HUES64 (cell line): ENCODE results near the gene CEP128.

Experiments
- H3K27ac ChIP-seq: 2 replicates; pipeline ENCODE4 v1.7.0; 2013; ENCODE audit warnings: low read depth, low read length, inconsistent platforms
- H3K27me3 ChIP-seq: 2 replicates; pipeline ENCODE4 v1.6.1; 2013; ENCODE audit warnings: mild to moderate bottlenecking, low read length; ENCODE audit not compliant: insufficient read depth
- H3K36me3 ChIP-seq: 2 replicates; pipeline ENCODE4 v1.6.1; 2013; ENCODE audit warnings: mild to moderate bottlenecking, low read length; ENCODE audit not compliant: insufficient read depth
- H3K4me1 ChIP-seq: 2 replicates; pipeline ENCODE4 v1.6.1; 2013; ENCODE audit warnings: mild to moderate bottlenecking, low read length, moderate library complexity; ENCODE audit not compliant: insufficient read depth
- H3K4me3 ChIP-seq: 2 replicates; pipeline ENCODE4 v1.5.1; 2013; ENCODE audit warnings: mild to moderate bottlenecking, low read length, moderate library complexity
- H3K9ac ChIP-seq: 2 replicates; pipeline ENCODE4 v1.6.1; 2013; ENCODE audit warnings: mild to moderate bottlenecking, low read depth, low read length
- H3K9me3 ChIP-seq: 2 replicates; pipeline ENCODE4 v1.6.1; 2013; ENCODE audit warnings: low read depth, low read length; ENCODE audit not compliant: insufficient read depth
- WGBS: fragments of 150-250, 120-280 bp; methylation state at CpG from one replicate; pipeline ENCODE4 v1.1.7; 2013; ENCODE audit warnings: missing lambda C conversion rate; 5-methylcytosine and 5-hydroxymethylcytosine counted together

The CEP128 gene

DNA sequence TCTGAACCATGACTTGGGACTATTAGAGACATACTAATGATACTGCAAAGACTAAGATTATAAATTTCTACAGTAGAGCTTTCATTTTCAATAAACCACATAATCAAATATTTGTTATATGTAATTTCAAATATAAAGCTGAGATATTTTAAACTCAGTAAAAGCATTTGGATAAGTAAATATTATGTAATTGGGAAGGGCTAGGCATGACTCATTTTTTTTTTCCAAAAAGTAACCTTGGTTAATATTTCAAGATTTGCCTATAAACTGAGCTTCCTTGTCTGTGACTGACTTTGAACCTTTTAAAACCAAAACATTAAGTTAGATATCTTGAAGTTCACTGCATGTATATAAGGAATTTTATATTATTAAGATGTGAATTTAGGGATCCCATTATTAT is 332.5 kb downstream of the CEP128 start:
- no peaks in the 10 kb centered on the region for H3K27me3 ChIP-seq
- H3K27ac ChIP-seq = no peak overlapping the region
- H3K4me1 ChIP-seq = no peaks in the 10 kb centered on the region
- H3K36me3 ChIP-seq = no peaks in the 10 kb centered on the region
- H3K9me3 ChIP-seq = no peaks in the 10 kb centered on the region
- H3K9ac ChIP-seq = no peak overlapping the region
- no peak overlapping the region for H3K4me3 ChIP-seq

DNA sequence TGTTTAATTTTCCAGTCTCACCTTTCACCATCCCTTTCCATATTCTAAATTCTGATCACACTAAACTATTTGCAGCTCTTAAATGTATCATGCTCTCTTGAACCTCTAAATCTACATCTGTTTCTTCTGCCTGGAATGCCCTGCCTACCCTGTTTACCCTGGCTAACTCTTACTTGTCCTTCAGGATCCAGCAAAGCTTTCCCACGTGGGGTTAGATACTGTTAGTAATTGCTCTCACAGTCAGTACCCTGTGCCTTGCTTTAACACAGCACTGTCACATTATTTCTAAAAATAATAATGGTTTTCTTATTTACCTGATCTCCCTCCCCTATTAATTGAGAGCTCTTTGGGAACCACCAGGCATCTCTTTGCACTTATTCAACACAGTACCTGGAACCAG is 333.0 kb downstream of the CEP128 start:
- Histone ChIP-seq H3K27me3 (no peaks in the 10 kb centered on the region), H3K4me1 (no peaks in the 10 kb centered on the region), H3K4me3 (no peak overlapping the region), H3K9ac (no peak overlapping the region), H3K27ac (no peak overlapping the region), H3K36me3 (no peaks in the 10 kb centered on the region), H3K9me3 (no peaks in the 10 kb centered on the region)
- no CpG with 5 or more reads among the region's 1 CpG for WGBS

DNA sequence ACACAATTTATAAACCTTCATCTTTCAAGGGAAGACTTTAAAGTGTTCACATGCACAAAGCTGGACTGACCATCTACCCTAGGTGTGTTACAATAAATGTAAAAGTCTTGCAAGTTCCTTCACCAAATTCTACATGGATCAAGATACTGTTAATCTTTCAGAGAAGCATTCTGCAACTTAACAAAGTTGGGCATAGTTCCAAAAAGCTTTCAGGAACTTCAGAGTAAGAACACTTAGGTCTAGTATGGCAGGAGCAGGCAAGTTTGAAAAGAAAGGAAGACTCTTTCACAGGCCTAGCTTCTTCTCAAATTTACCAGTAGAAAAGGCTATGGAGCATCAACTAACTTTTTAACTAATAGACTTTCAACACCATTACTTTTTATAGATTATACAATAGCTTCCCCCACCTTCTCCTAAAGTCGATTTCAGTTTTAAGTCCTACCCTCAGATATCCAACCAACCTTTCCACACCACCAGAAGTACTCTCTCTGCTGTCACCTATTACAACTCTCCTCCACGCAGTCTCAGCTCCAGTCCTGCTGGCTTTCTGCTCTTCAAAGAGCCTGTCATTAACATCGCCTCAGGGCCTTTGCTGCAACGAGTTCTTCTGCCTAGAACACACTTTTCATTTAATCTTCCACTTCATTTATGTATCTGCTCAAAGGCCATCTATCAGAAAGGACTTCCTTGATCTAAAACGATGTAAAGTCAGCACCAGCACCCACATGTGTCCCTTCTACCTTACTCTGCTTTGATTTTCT is 333.9 kb downstream of the CEP128 start:
- Histone ChIP-seq H3K27ac (no peak overlapping the region), H3K36me3 (no peaks in the 10 kb centered on the region), H3K9me3 (no peaks in the 10 kb centered on the region), H3K27me3 (no peaks in the 10 kb centered on the region), H3K9ac (no peak overlapping the region), H3K4me3 (no peak overlapping the region), H3K4me1 (no peaks in the 10 kb centered on the region)
- WGBS = 80% methylated on average over 5 of the region's 5 CpGs

DNA sequence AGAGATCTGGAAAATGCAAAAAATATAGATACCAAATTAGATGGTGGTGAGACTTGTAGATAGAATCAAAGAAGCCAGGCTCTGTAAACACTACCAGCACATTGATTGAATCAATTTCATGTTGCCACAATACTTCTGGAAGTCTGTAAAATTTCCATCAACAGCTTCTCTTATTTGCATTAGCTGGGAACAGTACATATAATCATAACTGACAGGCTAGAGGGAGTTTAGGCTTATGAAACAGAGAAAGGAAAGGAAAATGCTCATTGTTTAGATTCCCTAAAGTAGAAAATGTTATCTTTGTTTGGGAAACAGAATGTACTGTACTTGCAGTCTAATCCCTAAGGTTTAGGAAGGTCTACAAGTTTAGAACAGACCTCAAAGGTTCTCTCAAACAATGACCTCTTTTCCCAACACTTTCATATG is 335.2 kb downstream of the CEP128 start:
- Histone ChIP-seq H3K4me3 (no peak overlapping the region), H3K27ac (no peak overlapping the region), H3K9ac (no peak overlapping the region), H3K9me3 (no peaks in the 10 kb centered on the region), H3K36me3 (no peaks in the 10 kb centered on the region), H3K27me3 (no peaks in the 10 kb centered on the region), H3K4me1 (no peaks in the 10 kb centered on the region)

DNA sequence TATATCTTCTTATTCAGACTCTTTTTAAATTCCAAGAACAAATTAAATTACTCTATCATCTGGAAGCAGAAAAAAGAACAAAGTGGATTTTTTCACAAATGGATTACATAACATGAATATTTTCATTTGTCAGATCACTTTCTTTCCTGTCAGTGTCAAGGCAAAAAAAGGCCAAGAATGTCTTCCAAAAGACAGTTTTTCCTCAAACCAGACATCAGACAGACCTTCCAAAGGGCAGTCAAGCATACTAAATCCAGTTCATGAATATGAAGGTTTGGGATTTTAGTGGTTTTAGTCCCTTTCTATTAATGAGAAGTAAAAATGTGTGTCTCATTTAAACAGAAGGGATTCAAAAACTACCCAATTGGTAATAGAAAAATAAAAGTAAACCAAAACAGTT is 336.0 kb downstream of the CEP128 start:
- Histone ChIP-seq H3K4me3 (no peak overlapping the region), H3K9ac (no peak overlapping the region), H3K36me3 (no peaks in the 10 kb centered on the region), H3K27ac (no peak overlapping the region), H3K9me3 (no peaks in the 10 kb centered on the region), H3K27me3 (no peaks in the 10 kb centered on the region), H3K4me1 (no peaks in the 10 kb centered on the region)

DNA sequence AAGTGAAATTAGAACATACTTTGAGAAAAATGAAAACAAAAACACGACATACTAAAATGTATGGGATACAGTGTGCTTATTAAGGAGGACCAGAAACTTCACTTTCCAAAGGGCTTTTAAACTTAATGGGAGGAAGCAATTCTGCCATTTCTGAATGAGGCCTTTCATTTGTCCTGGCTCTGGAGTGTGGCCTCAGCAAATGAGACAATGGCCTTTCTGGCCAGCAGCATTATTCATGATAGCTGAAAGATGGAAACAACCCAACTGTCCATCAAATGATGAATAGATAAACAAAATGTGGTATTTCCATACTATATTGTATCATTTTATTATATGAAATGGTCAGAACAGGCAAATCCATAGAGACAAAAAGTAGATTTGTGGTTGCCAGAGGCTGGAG is 338.6 kb downstream of the CEP128 start:
- Histone ChIP-seq H3K36me3 (no peaks in the 10 kb centered on the region), H3K27me3 (no peaks in the 10 kb centered on the region), H3K27ac (no peak overlapping the region), H3K4me3 (no peak overlapping the region), H3K9ac (no peak overlapping the region), H3K4me1 (no peaks in the 10 kb centered on the region), H3K9me3 (no peaks in the 10 kb centered on the region)
- WGBS = 92% methylated on average over 1 of the region's 1 CpG

DNA sequence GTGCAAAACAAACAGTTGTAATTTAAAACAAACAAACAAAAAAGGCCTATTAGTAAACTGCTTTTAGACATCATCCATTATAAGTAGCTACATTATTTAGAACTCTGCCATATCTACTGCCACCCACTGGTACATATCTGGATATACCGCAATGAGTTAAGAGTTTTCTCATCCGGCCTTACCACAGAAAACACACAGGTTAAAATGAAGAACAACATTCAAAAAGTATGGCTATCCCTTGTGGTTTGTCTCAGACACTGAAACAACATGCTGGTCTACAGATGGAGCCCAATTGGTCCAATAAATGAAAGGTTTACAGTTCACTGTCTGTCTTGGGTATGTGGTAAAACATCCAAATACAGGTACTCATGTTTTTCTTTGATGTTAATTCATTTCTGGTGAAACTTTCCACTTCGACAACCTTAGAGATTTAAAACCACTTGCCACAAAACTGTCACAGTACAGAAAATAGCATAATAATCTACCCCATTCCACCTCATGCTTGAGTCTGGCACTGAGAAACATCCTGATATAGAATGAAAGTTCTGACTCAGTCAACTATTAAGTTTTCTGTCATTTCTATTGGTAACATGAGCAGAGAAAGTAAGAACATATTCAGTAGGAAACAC is 354.3 kb downstream of the CEP128 start:
- no peaks in the 10 kb centered on the region for H3K9me3 ChIP-seq

DNA sequence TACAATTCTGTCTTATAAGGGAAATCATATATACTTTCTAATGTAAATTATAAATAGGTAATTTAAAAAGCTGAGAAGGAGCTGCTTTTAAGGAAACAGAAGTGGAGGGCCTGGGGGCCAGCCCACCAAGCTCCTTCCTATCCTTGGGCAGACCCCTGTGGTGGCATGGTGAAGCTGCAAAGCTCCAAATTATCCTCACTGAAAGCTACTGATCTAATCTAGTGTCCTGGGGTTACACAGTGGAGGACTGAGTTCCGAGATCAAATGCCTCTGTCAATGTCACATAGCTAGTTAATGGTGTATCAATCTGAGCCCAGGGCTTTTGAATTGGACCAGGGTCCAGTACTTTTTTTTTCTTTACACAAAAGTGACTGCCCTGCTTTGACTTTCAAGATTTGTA is 355.4 kb downstream of the CEP128 start:
- Histone ChIP-seq H3K4me1 (no peaks in the 10 kb centered on the region), H3K4me3 (no peak overlapping the region), H3K9me3 (no peaks in the 10 kb centered on the region), H3K36me3 (no peaks in the 10 kb centered on the region), H3K9ac (no peak overlapping the region), H3K27ac (no peak overlapping the region), H3K27me3 (no peaks in the 10 kb centered on the region)
- 85% methylated on average over 1 of the region's 1 CpG for WGBS

More for the DNA sequence above, 354.3 kb downstream of the CEP128 start:
- no peak overlapping the region for H3K27ac ChIP-seq
- no peak overlapping the region for H3K9ac ChIP-seq
- H3K4me3 ChIP-seq = no peak overlapping the region
- H3K36me3 ChIP-seq = no peaks in the 10 kb centered on the region
- no peaks in the 10 kb centered on the region for H3K27me3 ChIP-seq
- H3K4me1 ChIP-seq = no peaks in the 10 kb centered on the region
- 78% methylated on average over 3 of the region's 3 CpGs for WGBS

DNA sequence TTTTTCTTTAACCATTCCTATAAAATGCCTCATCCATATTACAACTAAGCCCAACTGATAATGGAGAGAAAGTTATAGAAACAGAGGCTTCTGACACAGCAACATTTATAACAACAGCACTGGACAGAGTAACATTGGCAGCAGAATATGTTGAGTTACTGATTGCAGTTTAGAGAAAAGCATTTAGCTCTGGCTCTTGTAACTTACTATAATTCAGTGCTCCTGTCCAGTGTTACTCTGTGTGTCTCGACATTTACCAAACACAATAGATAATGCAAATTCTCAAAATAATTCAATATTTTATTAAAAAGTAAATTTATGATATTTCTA is 356.1 kb downstream of the CEP128 start:
- Histone ChIP-seq H3K4me3 (no peak overlapping the region), H3K36me3 (no peaks in the 10 kb centered on the region), H3K4me1 (no peaks in the 10 kb centered on the region), H3K27ac (no peak overlapping the region), H3K9ac (no peak overlapping the region), H3K27me3 (no peaks in the 10 kb centered on the region), H3K9me3 (no peaks in the 10 kb centered on the region)
- WGBS = 100% methylated on average over 1 of the region's 1 CpG

DNA sequence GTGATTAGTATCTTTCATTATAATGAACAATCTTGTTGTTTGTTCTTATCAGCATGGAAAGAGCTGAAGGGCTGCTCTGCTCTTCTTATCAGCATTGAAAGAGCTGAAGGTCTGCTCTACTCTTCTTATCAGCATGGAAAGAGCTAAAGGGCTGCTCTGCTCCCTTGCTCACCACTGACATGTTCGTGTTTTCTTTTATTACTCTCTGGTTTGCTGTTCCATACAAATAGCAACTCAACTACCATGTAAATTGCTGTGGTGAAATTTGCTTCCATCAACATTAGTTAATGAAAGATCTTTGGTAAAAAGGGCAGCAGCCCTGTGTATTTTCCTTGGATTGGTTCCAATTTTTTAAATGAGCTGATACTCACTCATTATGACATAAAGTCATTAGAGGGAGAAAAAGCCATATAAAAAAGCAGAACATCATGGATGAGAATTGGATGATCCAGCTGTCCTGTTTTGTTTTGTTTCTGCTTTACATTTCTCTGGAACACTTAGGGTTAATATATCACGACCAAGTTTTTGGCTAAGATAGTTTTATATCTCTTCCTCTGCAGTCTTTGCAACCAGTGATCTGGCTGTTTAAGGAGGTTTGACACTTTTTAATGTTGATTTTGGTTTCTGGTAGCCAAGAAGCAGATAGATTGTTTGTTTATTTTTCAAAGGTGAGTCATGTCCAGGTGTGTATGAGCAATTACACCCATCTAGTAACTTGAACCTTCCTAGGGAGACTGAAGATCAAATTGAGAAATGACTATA is 356.6 kb downstream of the CEP128 start:
- Histone ChIP-seq H3K4me3 (no peak overlapping the region), H3K9ac (no peak overlapping the region), H3K27ac (no peak overlapping the region), H3K27me3 (no peaks in the 10 kb centered on the region), H3K4me1 (no peaks in the 10 kb centered on the region), H3K9me3 (no peaks in the 10 kb centered on the region), H3K36me3 (no peaks in the 10 kb centered on the region)
- 82% methylated on average over 2 of the region's 2 CpGs for WGBS

DNA sequence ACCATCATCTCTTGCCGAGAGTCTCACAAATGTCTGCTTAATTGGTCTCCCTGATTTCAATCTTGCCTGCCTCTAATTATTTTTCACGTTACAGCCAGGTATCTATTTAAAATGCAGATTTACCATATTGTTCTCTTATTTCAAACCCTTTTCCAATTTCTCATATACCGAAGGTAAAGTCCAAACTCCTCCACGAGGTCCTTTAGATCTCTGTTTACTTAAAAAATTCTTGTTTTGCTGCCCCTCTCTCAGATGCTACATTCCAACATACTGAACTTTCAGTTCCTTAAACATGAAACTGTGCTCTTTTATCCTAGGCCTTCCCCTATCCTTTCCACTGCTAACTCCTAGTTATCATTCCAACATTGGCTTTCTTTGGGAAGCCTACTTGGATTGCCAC is 363.9 kb downstream of the CEP128 start:
- peaks cover 9% of the 10 kb centered on the region; the same call in 1 of the 2 replicates for H3K4me1 ChIP-seq
- H3K9ac ChIP-seq = no peak overlapping the region
- no peak overlapping the region for H3K27ac ChIP-seq
- H3K27me3 ChIP-seq = no peaks in the 10 kb centered on the region
- H3K9me3 ChIP-seq = no peaks in the 10 kb centered on the region
- H3K4me3 ChIP-seq = no peak overlapping the region
- 92% methylated on average over 4 of the region's 4 CpGs for WGBS
- no peaks in the 10 kb centered on the region for H3K36me3 ChIP-seq
